ENCODE data around the gene ZNF211.

GRCh38 chr19:57651654-57651996 is 18.7 kb downstream of the ZNF211 start:
- TF ChIP-seq JUN (CRISPR knock-in tag; IDR thresholded peaks at IDR 0.05): no peak
- TF ChIP-seq CTCF (IDR thresholded peaks at IDR 0.05): no peak
- no peak for TF ChIP-seq MLX (CRISPR knock-in tag; IDR thresholded peaks at IDR 0.05)

All from WTC11 (cell line).